Epithelial cell of proximal tubule (primary cell): ENCODE results near the gene MYO10. TPM values are rescaled to one million over a fixed set of nuclear protein-coding genes. Genes with fewer than 3 reads are reported as not detected.

Source experiments
- DNase-seq: peaks from one replicate; pipeline ENCODE4 v3.0.0-alpha.2; 2011; ENCODE audit warnings: low read depth
- H3K4me3 ChIP-seq: 2 replicates; pipeline ENCODE4 v1.5.1; 2011; ENCODE audit warnings: low read depth, mild to moderate bottlenecking, low read length
- total RNA-seq: library from RNA; depleted of rRNA; stranded (reverse); fragments of >200 nt; gene quantifications from 2 replicates; pipeline ENCODE4 v1.2.3, GENCODE V29; 2015
- TF ChIP-seq, protein P1 (sequence below): conservative IDR thresholded peaks from 2 replicates; pipeline ENCODE4 v1.5.1; 2012; ENCODE audit warnings: low read depth, mild to moderate bottlenecking, low read length

MYO10 gene
- total RNA-seq, 1 donor from 2014 or later: 31.5 TPM

DNA sequence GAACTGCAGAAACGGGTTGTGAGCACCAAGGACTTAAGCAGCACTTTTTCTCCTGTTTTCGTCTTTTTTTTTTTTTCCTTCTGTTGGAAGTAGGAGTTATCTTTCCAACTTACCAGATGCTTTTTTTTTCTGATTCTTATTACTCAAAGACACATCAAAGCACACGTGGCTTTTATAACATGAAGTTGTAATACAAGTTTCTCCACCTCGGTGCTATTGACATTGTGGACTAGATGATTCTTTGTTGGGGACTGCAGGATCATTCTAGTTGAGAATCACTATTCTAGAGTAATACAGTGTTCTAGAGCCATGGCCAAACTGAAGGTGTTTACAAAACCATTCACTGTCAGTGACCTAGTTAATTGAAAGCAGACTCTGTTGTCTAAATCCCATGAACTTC is 51.5 kb downstream of the MYO10 start:
- no peak overlapping the region for H3K4me3 ChIP-seq
- TF ChIP-seq, protein P1, sequence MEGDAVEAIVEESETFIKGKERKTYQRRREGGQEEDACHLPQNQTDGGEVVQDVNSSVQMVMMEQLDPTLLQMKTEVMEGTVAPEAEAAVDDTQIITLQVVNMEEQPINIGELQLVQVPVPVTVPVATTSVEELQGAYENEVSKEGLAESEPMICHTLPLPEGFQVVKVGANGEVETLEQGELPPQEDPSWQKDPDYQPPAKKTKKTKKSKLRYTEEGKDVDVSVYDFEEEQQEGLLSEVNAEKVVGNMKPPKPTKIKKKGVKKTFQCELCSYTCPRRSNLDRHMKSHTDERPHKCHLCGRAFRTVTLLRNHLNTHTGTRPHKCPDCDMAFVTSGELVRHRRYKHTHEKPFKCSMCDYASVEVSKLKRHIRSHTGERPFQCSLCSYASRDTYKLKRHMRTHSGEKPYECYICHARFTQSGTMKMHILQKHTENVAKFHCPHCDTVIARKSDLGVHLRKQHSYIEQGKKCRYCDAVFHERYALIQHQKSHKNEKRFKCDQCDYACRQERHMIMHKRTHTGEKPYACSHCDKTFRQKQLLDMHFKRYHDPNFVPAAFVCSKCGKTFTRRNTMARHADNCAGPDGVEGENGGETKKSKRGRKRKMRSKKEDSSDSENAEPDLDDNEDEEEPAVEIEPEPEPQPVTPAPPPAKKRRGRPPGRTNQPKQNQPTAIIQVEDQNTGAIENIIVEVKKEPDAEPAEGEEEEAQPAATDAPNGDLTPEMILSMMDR: no peak
- no peak for DNase-seq

DNA sequence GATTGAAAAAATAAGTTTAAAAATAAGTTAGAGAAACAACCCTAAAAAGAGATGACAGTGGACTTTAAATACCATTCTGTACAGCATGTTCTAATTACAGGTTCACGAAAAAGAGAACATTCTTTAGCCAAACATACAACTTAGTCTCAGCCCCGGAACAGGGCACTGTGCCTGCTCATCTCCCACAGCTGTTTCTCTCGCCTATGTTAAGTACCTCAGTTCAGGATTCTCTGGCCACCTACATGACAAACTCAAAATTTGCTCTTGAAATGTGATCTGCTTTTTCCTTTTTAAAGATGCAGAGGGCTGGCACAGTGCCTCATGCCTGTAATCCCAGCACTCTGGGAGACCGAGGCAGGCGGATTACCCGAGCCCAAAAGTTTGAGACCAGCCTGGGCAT is 52.3 kb downstream of the MYO10 start:
- DNase-seq: no peak
- TF ChIP-seq, protein P1: no peak
- no peak overlapping the region for H3K4me3 ChIP-seq

DNA sequence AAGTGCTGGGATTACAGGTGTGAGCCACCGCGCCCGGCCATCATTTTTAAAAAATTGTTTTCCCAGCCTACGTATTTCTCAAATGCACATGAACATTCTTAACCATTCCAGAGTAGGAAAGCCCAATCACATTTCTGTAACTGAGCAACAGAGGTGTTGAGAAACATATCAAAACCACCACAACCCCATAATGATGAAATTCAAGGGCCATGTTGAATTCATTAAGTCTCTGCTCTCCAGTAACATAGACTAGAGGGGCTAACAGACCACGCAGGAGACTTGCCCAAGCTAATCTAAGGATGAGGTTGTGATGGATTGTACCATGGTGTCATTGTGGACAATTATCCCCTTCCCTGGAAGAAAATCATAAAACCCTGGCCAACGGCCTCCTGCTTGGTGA is 52.9 kb downstream of the MYO10 start:
- no peak overlapping the region for H3K4me3 ChIP-seq
- DNase-seq: no peak
- TF ChIP-seq, protein P1: no peak

DNA sequence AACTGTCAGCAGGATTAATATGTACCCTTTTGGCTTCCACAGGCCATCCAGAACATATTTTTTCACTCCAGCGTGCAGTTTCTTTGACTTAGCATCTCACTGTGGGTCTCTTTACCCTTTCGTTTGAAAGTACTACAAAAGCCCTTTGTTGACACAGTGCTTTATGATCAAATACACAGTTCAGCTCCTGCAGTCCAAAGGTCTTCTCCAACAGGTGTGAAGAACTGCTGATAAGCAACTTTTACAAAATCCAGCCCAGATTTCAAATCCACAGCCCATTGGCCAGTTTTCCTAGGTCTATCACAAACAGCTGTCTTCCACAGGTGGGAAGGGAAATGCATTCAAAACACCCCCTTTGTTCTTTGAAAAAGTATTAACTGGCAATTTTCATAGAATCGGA is 54.8 kb downstream of the MYO10 start:
- TF ChIP-seq, protein P1: no peak
- DNase-seq: no peak
- no peak overlapping the region for H3K4me3 ChIP-seq

DNA sequence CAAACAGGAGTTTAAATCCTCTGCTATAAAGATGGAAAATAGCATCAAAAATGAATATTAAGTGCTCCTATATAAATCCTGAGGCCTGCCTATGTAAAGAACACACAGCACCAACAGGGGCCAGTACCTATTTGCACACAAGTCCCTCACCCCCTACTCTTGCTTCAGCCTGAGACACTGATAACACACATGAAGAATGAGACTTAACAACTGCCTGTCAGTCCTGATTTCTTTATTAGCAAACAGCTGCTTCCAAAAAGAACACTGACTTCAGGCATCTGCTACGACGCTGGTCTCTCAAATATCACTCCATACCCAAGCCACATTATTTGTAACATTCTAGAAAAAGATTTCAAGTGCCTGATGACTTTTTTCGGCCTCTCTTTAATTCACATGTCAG is 55.5 kb downstream of the MYO10 start:
- no peak for DNase-seq
- H3K4me3 ChIP-seq: no peak overlapping the region
- TF ChIP-seq, protein P1: no peak

DNA sequence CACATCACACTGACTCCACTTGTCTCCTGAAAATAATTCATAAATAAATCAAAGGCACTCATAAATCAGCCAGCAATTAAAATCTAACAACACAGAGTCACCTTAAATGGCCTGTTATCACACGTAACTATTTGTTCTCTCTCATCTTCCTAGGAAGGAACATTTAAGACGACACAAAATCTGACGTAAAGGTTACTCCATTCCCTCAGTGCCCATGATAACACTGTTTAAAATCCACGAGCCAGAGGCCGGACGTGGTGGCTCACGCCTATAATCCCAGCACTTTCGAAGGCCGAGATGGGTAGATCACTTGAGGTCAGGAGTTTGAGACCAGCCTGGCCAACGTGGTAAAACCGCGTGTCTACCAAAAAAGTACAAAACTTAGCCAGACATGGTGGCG is 56.4 kb downstream of the MYO10 start:
- TF ChIP-seq, protein P1: no peak
- DNase-seq: no peak
- H3K4me3 ChIP-seq: no peak overlapping the region

DNA sequence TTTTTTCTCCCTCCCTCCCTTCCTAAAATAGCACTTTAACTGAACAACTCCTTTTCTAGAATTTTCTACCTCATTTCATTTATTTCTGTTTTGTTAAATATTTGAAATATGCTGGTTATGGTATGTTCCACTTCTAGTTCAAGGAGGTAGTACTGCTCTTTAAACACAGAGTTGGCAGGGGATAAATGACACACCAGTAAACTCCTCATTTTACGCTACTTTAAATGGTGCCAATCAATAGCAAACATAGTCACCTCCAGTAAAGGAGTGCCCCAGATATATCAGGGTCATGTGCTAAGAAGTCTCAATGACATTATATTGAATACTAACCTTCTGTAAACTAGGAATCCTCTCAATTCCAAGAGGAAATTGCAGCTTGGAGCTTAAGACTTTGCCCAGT is 56.9 kb downstream of the MYO10 start:
- DNase-seq: no peak
- H3K4me3 ChIP-seq: no peak overlapping the region
- TF ChIP-seq, protein P1: no peak
